Osteoblast (primary cell): ENCODE results near the gene FAM227A. TPM values are rescaled to one million over a fixed set of nuclear protein-coding genes. Genes with fewer than 3 reads are reported as not detected.

Experiments
- DNase-seq: peaks from one replicate; pipeline ENCODE4 v3.0.0; 2011; ENCODE audit warnings: low spot score, mixed read lengths; ENCODE audit not compliant: insufficient read length; ENCODE audit errors: missing footprints
- H2AFZ ChIP-seq: 2 replicates; pipeline ENCODE4 v1.6.0; 2011; ENCODE audit warnings: mild to moderate bottlenecking, low read length
- H3K27ac ChIP-seq: 2 replicates; pipeline ENCODE4 v1.5.1; 2011; ENCODE audit warnings: mild to moderate bottlenecking, low read depth, low read length, moderate library complexity
- H3K27me3 ChIP-seq: 2 replicates; pipeline ENCODE4 v1.6.0; 2012; ENCODE audit warnings: mild to moderate bottlenecking, control low read depth, inconsistent platforms, low read length, moderate library complexity; ENCODE audit not compliant: insufficient read depth
- H3K36me3 ChIP-seq: 2 replicates; pipeline ENCODE4 v1.5.1; 2011; ENCODE audit warnings: mild to moderate bottlenecking, low read length, control low read depth, moderate library complexity; ENCODE audit not compliant: insufficient read depth
- H3K4me1 ChIP-seq: 2 replicates; pipeline ENCODE4 v1.5.1; 2011; ENCODE audit warnings: mild to moderate bottlenecking, low read length, control low read depth, moderate library complexity; ENCODE audit not compliant: insufficient read depth
- H3K4me2 ChIP-seq: 2 replicates; pipeline ENCODE4 v1.6.0; 2011; ENCODE audit warnings: mild to moderate bottlenecking, low read length; ENCODE audit not compliant: insufficient read depth
- H3K4me3 ChIP-seq: fragments of 200-600 bp; sonication (generic); 3 replicates; pipeline ENCODE4 v1.5.1; 2012; ENCODE audit warnings: mild to moderate bottlenecking, low read length, inconsistent platforms; ENCODE audit not compliant: insufficient read depth
- H3K79me2 ChIP-seq: 2 replicates; pipeline ENCODE4 v1.6.0; 2012; ENCODE audit warnings: mild to moderate bottlenecking, low read length, control low read depth, inconsistent platforms; ENCODE audit not compliant: insufficient read depth
- H3K9me3 ChIP-seq: 2 replicates; pipeline ENCODE4 v1.5.1; 2011; ENCODE audit warnings: low read depth, low read length, control low read depth
- H4K20me1 ChIP-seq: 2 replicates; pipeline ENCODE4 v1.6.0; 2012; ENCODE audit warnings: mild to moderate bottlenecking, low read length, control low read depth; ENCODE audit not compliant: insufficient read depth
- total RNA-seq: library from RNA; depleted of rRNA; stranded (reverse); fragments of >200 nt; gene quantifications from 2 replicates; pipeline ENCODE4 v1.2.3, GENCODE V29; 2012
- TF ChIP-seq, protein P1 (sequence below): IDR thresholded peaks from 2 replicates; pipeline ENCODE4 v1.5.1; 2011; ENCODE audit warnings: mild to moderate bottlenecking, low read depth, low read length, moderate library complexity; ENCODE audit errors: extremely low read depth

Gene FAM227A
- total RNA-seq, 1 donor: 3.3 TPM

DNA sequence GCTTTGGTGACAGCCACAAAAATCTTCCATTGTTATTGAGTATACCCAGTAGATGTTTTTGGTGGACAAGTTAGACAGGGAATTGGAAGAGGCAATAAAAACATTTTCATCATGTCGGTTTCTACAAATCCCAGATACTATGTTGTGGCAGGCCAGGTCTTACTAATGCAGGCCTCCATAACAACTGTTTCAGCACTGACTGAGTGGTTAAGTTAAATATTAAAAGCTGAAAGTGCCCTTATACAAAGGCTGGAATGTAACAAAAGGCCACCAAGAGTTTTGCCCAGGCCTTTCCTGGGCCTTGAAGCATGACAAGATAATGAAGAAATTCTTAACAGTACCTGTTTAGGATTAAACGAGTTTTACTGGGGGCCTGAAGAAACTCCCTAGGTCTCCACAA lies 115.5 kb downstream of the FAM227A start:
- H3K36me3 ChIP-seq: no peaks in the 10 kb centered on the region
- H4K20me1 ChIP-seq: no peaks in the 10 kb centered on the region
- TF ChIP-seq, protein P1, sequence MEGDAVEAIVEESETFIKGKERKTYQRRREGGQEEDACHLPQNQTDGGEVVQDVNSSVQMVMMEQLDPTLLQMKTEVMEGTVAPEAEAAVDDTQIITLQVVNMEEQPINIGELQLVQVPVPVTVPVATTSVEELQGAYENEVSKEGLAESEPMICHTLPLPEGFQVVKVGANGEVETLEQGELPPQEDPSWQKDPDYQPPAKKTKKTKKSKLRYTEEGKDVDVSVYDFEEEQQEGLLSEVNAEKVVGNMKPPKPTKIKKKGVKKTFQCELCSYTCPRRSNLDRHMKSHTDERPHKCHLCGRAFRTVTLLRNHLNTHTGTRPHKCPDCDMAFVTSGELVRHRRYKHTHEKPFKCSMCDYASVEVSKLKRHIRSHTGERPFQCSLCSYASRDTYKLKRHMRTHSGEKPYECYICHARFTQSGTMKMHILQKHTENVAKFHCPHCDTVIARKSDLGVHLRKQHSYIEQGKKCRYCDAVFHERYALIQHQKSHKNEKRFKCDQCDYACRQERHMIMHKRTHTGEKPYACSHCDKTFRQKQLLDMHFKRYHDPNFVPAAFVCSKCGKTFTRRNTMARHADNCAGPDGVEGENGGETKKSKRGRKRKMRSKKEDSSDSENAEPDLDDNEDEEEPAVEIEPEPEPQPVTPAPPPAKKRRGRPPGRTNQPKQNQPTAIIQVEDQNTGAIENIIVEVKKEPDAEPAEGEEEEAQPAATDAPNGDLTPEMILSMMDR: no peak
- H2AFZ ChIP-seq: no peak overlapping the region
- H3K4me1 ChIP-seq: no peaks in the 10 kb centered on the region
- no peak overlapping the region for H3K4me2 ChIP-seq
- no peak for DNase-seq
- H3K9me3 ChIP-seq: peaks cover 3% of the 10 kb centered on the region
- H3K79me2 ChIP-seq: no peaks in the 10 kb centered on the region
- no peaks in the 10 kb centered on the region for H3K27me3 ChIP-seq
- H3K4me3 ChIP-seq: no peak overlapping the region
- H3K27ac ChIP-seq: no peak overlapping the region

DNA sequence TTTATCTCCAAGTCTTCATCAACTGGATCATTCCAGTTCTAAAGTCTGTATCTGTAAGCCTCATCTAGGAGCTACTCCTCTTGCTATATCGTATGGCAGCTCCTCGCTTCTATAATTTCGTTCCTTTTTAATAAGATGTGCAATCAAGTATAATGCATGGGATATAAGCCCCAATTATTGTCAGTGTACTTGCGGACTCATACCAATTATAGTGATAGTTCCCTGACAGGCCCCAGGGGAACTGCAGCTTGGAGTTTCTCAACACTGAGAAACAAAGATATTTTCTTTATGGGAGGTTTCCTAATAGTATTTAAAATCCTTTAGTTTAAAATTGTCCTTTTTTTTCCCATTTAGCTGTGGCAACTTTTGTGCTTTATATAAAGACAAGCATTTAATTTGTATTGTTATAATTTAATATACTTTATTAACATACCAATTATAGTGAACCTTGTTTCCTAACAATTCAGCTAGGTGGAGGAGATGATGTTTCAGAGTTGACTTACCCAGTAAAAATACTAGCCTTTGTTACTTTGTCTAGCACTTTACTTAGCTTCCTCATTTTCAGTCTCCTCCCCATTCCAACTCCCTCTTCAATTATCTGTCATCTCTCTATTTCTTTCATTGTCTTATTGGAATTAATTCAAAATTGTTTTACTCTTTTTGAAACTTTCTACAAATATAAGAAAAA lies 124.8 kb downstream of the FAM227A start:
- H3K79me2 ChIP-seq: no peaks in the 10 kb centered on the region
- no peak overlapping the region for H3K4me3 ChIP-seq
- no peaks in the 10 kb centered on the region for H4K20me1 ChIP-seq
- TF ChIP-seq, protein P1: no peak
- peak overlapping the region; percentile 82 for H2AFZ ChIP-seq
- no peaks in the 10 kb centered on the region for H3K9me3 ChIP-seq
- no peaks in the 10 kb centered on the region for H3K36me3 ChIP-seq
- no peak overlapping the region for H3K27ac ChIP-seq
- no peaks in the 10 kb centered on the region for H3K27me3 ChIP-seq
- H3K4me1 ChIP-seq: peaks cover 7% of the 10 kb centered on the region
- peak overlapping the region; percentile 65 for H3K4me2 ChIP-seq
- DNase-seq: no peak

Other genes starting within 250 kb of the FAM227A start
- gene KCNJ4, start 201.2 kb downstream of the FAM227A start, total RNA-seq: not detected in 2 replicates
- gene KDELR3, start 188.3 kb downstream of the FAM227A start, total RNA-seq: 142 and 161 TPM in 2 replicates
- gene DDX17, start 150.1 kb downstream of the FAM227A start, total RNA-seq: 434 and 496 TPM in 2 replicates
- 2.7 and 3.3 TPM in 2 replicates for gene DMC1, start 86.2 kb downstream of the FAM227A start, total RNA-seq
- 13.8 and 16.2 TPM in 2 replicates for gene CBY1, start 246 bp upstream of the FAM227A start, total RNA-seq
- 57.2 and 60.4 TPM in 2 replicates for gene TOMM22, start 25.6 kb upstream of the FAM227A start, total RNA-seq
- gene JOSD1, start 44.6 kb upstream of the FAM227A start, total RNA-seq: 82.2 and 86.1 TPM in 2 replicates
- gene GTPBP1, start 49.6 kb upstream of the FAM227A start, total RNA-seq: 28.3 and 34.7 TPM in 2 replicates
- 95.2 and 105 TPM in 2 replicates for gene SUN2, start 99.6 kb upstream of the FAM227A start, total RNA-seq
- gene DNAL4, start 137.8 kb upstream of the FAM227A start, total RNA-seq: 15.9 and 17.0 TPM in 2 replicates
- gene NPTXR, start 187.6 kb upstream of the FAM227A start, total RNA-seq: 0.72 and 1.5 TPM in 2 replicates
- gene CBX6, start 215.8 kb upstream of the FAM227A start, total RNA-seq: 58.6 and 59.5 TPM in 2 replicates